HepG2 (cell line): ENCODE results near the gene RPTOR. TPM values are rescaled to one million over a fixed set of nuclear protein-coding genes. Genes with fewer than 3 reads are reported as not detected.

ENCODE experiments used
- ATAC-seq: fragments of 200-7000 bp; cut with Tn5 transposase; 3 replicates; pipeline ENCODE4 v1.9.1; 2020; ENCODE audit warnings: mild to moderate bottlenecking, moderate library complexity
- BruUV-seq: library from RNA; stranded (reverse); fragments of 400-500 nt; replicated peaks from 2 replicates; lab custom pipeline; 2021; lab: Mats Ljungman, UMichigan
- CTCF ChIA-PET: fragments of 300-600 bp; formaldehyde crosslinking; extraction: SDS; loops from one replicate; lab custom pipeline; 2021; ENCODE audit warnings: low total read pairs, inconsistent platforms, low intra/inter-chr PET ratio; lab: Yijun Ruan, JAX
- POLR2A ChIA-PET: fragments of 350-600 bp; sonication (Branson Sonifier 250); formaldehyde crosslinking; loops from one replicate; lab custom pipeline; 2020; ENCODE audit warnings: antibody characterized with exemption, inconsistent platforms; lab: Yijun Ruan, JAX
- DNase-seq: peaks from one replicate; pipeline ENCODE4 v3.0.0-alpha.2; 2015; ENCODE audit warnings: low spot score
- FAIRE-seq: peaks from 3 replicates; lab custom pipeline; 2011; peaks lifted over from hg19 to GRCh38; lab: Jason Lieb, UNC
- H2AFZ ChIP-seq: one replicate; pipeline ENCODE4 v1.6.1; 2011; ENCODE audit warnings: low read length, inconsistent platforms
- H3K27ac ChIP-seq: fragments of 300-600 bp; 3 replicates; pipeline ENCODE4 v1.8.0; 2011; ENCODE audit warnings: mixed run types, mild to moderate bottlenecking, mixed read lengths, low read length, inconsistent platforms; ENCODE audit not compliant: insufficient read depth; ENCODE audit errors: extremely low read length
- H3K27me3 ChIP-seq, 2 experiments: fragments of 200-600 bp in 1 of 2; 2 replicates in 1 of 2; 3 replicates in 1 of 2; pipeline versions ENCODE4 v1.6.0 to v1.8.0; 2011; ENCODE audit warnings: low read length in 2 of 2, mild to moderate bottlenecking in 2 of 2, moderate library complexity in 2 of 2, inconsistent platforms in 1 of 2; ENCODE audit not compliant: insufficient read depth in 2 of 2, control insufficient read depth in 1 of 2
- H3K36me3 ChIP-seq, 2 experiments: fragments of 200-600 bp in 1 of 2; replicated peaks in 1 of 2; 2 replicates in 1 of 2; 3 replicates in 1 of 2; pipeline versions ENCODE4 v1.5.1 to v1.8.0; 2011; ENCODE audit warnings: low read length in 2 of 2, inconsistent platforms in 1 of 2; ENCODE audit not compliant: insufficient read depth in 2 of 2, control insufficient read depth in 1 of 2
- H3K4me1 ChIP-seq: 2 replicates; pipeline ENCODE4 v1.5.1; 2012; ENCODE audit warnings: low read length, inconsistent platforms; ENCODE audit not compliant: insufficient read depth
- H3K4me2 ChIP-seq: 2 replicates; pipeline ENCODE4 v1.6.0; 2011; ENCODE audit warnings: low read depth, low read length, inconsistent platforms
- H3K4me3 ChIP-seq, 3 experiments: fragments of 200-600 bp in 1 of 3; sonication (generic), shearing (Covaris generic) in 1 of 3; replicated peaks in 1 of 3; 2 replicates each; pipeline ENCODE4 v1.5.1; 2011 to 2016; ENCODE audit warnings: low read length in 3 of 3, inconsistent platforms in 2 of 3, low read depth in 2 of 3, mild to moderate bottlenecking in 2 of 3, control low read depth in 1 of 3, mixed read lengths in 1 of 3; ENCODE audit not compliant: insufficient read depth in 1 of 3
- H3K79me2 ChIP-seq: one replicate; pipeline ENCODE4 v1.6.1; 2011; ENCODE audit warnings: low read length, inconsistent platforms; ENCODE audit not compliant: insufficient read depth
- H3K9ac ChIP-seq: 2 replicates; pipeline ENCODE4 v1.6.0; 2011; ENCODE audit warnings: mild to moderate bottlenecking, low read depth, low read length, inconsistent platforms; ENCODE audit not compliant: insufficient read depth
- H3K9me3 ChIP-seq: 2 replicates; pipeline ENCODE4 v1.5.1; 2012; ENCODE audit warnings: mild to moderate bottlenecking, low read length
- H4K20me1 ChIP-seq: 2 replicates; pipeline ENCODE4 v1.6.0; 2011; ENCODE audit warnings: inconsistent platforms, mild to moderate bottlenecking, low read length, moderate library complexity; ENCODE audit not compliant: insufficient read depth
- BRCA1 ChIP-seq: sonication (generic); formaldehyde crosslinking; IDR thresholded peaks from 2 replicates; pipeline ENCODE4 v1.4.0; 2020; ENCODE audit warnings: missing genetic modification reagents
- RORA ChIP-seq: sonication (generic); formaldehyde crosslinking; IDR thresholded peaks from 2 replicates; pipeline ENCODE4 v1.5.0; 2020; ENCODE audit warnings: mild to moderate bottlenecking, missing genetic modification reagents, moderate library complexity
- SALL2 ChIP-seq: sonication (generic); formaldehyde crosslinking; IDR thresholded peaks from 2 replicates; pipeline ENCODE4 v1.8.1; 2023; ENCODE audit warnings: mild to moderate bottlenecking, missing genetic modification reagents, inconsistent platforms
- SAP130 ChIP-seq: IDR thresholded peaks from 2 replicates; pipeline ENCODE4 v1.6.1; 2016; ENCODE audit warnings: low read depth
- TAF15 ChIP-seq: fragments of 200-400 bp; formaldehyde crosslinking; IDR thresholded peaks from one replicate; pipeline ENCODE4 v1.6.1; 2018; ENCODE audit warnings: mild to moderate bottlenecking, low read depth, low read length; ENCODE audit not compliant: poor library complexity, severe bottlenecking
- ZNF143 ChIP-seq: sonication (generic); formaldehyde crosslinking; IDR thresholded peaks from 2 replicates; pipeline ENCODE4 v1.4.0; 2020; ENCODE audit warnings: missing genetic modification reagents
- ZNF468 ChIP-seq: sonication (generic); formaldehyde crosslinking; IDR thresholded peaks from 2 replicates; pipeline ENCODE4 v1.8.0; 2022; ENCODE audit warnings: mild to moderate bottlenecking, moderate library complexity, missing genetic modification reagents
- ZNF737 ChIP-seq: sonication (generic); formaldehyde crosslinking; IDR thresholded peaks from 2 replicates; pipeline ENCODE4 v1.5.0; 2020; ENCODE audit warnings: missing genetic modification reagents, mild to moderate bottlenecking, borderline replicate concordance
- WGBS: methylation state at CpG from one replicate; pipeline ENCODE4 v1.1.6; 2017; ENCODE audit warnings: low lambda C conversion rate; 5-methylcytosine and 5-hydroxymethylcytosine counted together
- in situ Hi-C: cut with HindIII; loops from 2 replicates; pipeline ENCODE4 v1.10.0; 2017; ENCODE audit warnings: low pct_unique_long_range_greater_than_20kb; ENCODE audit not compliant: extremely low pct_ligation_motif_present
- intact Hi-C: fragments of 100-400 bp; cut with micrococcal nuclease; formaldehyde crosslinking; loops from one replicate; pipeline ENCODE4 v1.10.0; 2022; ENCODE audit not compliant: unreplicated experiment
- polyA plus RNA-seq, 8 experiments: library from polyadenylated mRNA; depleted of rRNA in 3 of 8; stranded (reverse) in 7 of 8; unstranded in 1 of 8; fragments of >200 nt; fragmentation: Illumina TruSeq in 4 of 8; extraction: Trizol in 4 of 8; gene quantifications; 2 replicates each; pipeline versions ENCODE4 v1.2.1 to v1.2.3, GENCODE V29; 2011 to 2016; ENCODE audit warnings: low read depth in 4 of 8, missing spikeins in 1 of 8, mixed read lengths in 1 of 8; ENCODE audit not compliant: insufficient read depth in 1 of 8
- total RNA-seq, 5 experiments: library from RNA; depleted of rRNA; stranded (reverse); fragments of >200 nt; fragmentation: Illumina TruSeq; extraction: Trizol; gene quantifications; 2 replicates each; pipeline ENCODE4 v1.2.3, GENCODE V29; 2016; ENCODE audit warnings: low read depth in 1 of 5
- TF ChIP-seq, protein P1 (sequence below): sonication (generic); formaldehyde crosslinking; IDR thresholded peaks from 2 replicates; pipeline ENCODE4 v1.5.1; 2020; ENCODE audit warnings: mild to moderate bottlenecking, missing genetic modification reagents, borderline replicate concordance
- TF ChIP-seq, protein P2 (sequence below): IDR thresholded peaks from 2 replicates; pipeline ENCODE4 v1.6.1; 2016; ENCODE audit warnings: missing compliant biosample characterization, missing genetic modification reagents, borderline replicate concordance
- TF ChIP-seq, protein P3 (sequence below): sonication (generic); formaldehyde crosslinking; IDR thresholded peaks from 2 replicates; pipeline ENCODE4 v1.4.0; 2020; ENCODE audit warnings: mild to moderate bottlenecking, missing genetic modification reagents, borderline replicate concordance

Gene RPTOR
- total and polyA plus RNA-seq, 2 of the 13 experiments (the other 11 are each of a cell fraction or from before 2014, with no cell fraction given), result 6.6 to 25.3 TPM

DNA sequence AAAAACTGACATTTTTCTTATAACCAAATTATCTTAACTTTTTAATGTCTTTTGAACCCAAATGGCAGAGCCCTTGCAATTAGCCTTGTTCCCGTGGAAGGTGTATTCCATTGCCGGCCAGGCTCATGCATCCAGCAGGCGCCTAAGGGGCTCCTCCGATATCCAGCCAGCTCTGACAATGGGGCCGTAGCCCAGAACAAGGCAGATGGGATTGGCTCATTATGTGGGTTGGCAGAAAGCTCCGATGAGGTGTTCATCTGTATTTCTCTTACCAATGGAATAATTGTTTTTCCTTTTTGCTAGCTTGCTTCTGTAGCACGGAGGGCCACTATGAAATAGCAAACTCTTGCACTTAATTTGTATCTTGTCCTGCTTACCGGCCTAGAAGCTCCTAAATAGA is 238.8 kb downstream of the RPTOR start:
- no peak for TF ChIP-seq ZNF737 (CRISPR knock-in tag)
- TF ChIP-seq RORA (CRISPR knock-in tag), result no peak
- TF ChIP-seq, protein P1, sequence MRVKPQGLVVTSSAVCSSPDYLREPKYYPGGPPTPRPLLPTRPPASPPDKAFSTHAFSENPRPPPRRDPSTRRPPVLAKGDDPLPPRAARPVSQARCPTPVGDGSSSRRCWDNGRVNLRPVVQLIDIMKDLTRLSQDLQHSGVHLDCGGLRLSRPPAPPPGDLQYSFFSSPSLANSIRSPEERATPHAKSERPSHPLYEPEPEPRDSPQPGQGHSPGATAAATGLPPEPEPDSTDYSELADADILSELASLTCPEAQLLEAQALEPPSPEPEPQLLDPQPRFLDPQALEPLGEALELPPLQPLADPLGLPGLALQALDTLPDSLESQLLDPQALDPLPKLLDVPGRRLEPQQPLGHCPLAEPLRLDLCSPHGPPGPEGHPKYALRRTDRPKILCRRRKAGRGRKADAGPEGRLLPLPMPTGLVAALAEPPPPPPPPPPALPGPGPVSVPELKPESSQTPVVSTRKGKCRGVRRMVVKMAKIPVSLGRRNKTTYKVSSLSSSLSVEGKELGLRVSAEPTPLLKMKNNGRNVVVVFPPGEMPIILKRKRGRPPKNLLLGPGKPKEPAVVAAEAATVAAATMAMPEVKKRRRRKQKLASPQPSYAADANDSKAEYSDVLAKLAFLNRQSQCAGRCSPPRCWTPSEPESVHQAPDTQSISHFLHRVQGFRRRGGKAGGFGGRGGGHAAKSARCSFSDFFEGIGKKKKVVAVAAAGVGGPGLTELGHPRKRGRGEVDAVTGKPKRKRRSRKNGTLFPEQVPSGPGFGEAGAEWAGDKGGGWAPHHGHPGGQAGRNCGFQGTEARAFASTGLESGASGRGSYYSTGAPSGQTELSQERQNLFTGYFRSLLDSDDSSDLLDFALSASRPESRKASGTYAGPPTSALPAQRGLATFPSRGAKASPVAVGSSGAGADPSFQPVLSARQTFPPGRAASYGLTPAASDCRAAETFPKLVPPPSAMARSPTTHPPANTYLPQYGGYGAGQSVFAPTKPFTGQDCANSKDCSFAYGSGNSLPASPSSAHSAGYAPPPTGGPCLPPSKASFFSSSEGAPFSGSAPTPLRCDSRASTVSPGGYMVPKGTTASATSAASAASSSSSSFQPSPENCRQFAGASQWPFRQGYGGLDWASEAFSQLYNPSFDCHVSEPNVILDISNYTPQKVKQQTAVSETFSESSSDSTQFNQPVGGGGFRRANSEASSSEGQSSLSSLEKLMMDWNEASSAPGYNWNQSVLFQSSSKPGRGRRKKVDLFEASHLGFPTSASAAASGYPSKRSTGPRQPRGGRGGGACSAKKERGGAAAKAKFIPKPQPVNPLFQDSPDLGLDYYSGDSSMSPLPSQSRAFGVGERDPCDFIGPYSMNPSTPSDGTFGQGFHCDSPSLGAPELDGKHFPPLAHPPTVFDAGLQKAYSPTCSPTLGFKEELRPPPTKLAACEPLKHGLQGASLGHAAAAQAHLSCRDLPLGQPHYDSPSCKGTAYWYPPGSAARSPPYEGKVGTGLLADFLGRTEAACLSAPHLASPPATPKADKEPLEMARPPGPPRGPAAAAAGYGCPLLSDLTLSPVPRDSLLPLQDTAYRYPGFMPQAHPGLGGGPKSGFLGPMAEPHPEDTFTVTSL (CRISPR knock-in tag), result no peak
- TF ChIP-seq SALL2 (CRISPR knock-in tag), result no peak
- no peak for TF ChIP-seq TAF15
- TF ChIP-seq ZNF143 (CRISPR knock-in tag), result no peak
- no peak for TF ChIP-seq BRCA1 (CRISPR knock-in tag)
- no peak for TF ChIP-seq SAP130 (CRISPR knock-in tag)
- TF ChIP-seq, protein P2, sequence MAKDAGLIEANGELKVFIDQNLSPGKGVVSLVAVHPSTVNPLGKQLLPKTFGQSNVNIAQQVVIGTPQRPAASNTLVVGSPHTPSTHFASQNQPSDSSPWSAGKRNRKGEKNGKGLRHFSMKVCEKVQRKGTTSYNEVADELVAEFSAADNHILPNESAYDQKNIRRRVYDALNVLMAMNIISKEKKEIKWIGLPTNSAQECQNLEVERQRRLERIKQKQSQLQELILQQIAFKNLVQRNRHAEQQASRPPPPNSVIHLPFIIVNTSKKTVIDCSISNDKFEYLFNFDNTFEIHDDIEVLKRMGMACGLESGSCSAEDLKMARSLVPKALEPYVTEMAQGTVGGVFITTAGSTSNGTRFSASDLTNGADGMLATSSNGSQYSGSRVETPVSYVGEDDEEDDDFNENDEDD, result no peak
- TF ChIP-seq, protein P3, sequence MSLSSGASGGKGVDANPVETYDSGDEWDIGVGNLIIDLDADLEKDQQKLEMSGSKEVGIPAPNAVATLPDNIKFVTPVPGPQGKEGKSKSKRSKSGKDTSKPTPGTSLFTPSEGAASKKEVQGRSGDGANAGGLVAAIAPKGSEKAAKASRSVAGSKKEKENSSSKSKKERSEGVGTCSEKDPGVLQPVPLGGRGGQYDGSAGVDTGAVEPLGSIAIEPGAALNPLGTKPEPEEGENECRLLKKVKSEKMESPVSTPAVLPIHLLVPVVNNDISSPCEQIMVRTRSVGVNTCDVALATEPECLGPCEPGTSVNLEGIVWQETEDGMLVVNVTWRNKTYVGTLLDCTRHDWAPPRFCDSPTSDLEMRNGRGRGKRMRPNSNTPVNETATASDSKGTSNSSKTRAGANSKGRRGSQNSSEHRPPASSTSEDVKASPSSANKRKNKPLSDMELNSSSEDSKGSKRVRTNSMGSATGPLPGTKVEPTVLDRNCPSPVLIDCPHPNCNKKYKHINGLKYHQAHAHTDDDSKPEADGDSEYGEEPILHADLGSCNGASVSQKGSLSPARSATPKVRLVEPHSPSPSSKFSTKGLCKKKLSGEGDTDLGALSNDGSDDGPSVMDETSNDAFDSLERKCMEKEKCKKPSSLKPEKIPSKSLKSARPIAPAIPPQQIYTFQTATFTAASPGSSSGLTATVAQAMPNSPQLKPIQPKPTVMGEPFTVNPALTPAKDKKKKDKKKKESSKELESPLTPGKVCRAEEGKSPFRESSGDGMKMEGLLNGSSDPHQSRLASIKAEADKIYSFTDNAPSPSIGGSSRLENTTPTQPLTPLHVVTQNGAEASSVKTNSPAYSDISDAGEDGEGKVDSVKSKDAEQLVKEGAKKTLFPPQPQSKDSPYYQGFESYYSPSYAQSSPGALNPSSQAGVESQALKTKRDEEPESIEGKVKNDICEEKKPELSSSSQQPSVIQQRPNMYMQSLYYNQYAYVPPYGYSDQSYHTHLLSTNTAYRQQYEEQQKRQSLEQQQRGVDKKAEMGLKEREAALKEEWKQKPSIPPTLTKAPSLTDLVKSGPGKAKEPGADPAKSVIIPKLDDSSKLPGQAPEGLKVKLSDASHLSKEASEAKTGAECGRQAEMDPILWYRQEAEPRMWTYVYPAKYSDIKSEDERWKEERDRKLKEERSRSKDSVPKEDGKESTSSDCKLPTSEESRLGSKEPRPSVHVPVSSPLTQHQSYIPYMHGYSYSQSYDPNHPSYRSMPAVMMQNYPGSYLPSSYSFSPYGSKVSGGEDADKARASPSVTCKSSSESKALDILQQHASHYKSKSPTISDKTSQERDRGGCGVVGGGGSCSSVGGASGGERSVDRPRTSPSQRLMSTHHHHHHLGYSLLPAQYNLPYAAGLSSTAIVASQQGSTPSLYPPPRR (CRISPR knock-in tag), result no peak
- TF ChIP-seq ZNF468 (CRISPR knock-in tag), result no peak
- BruUV-seq, result no TSS peak
- Histone ChIP-seq H3K9ac (no peak overlapping the region), H3K79me2 (no peaks in the 10 kb centered on the region), H3K27ac (no peak overlapping the region), H3K36me3 (peaks cover 0 to 5% of the 10 kb centered on the region in 2 experiments; a peak in 4 of 5 replicates), H3K27me3 (no peaks in the 10 kb centered on the region), H3K9me3 (no peaks in the 10 kb centered on the region), H3K4me3 (no peak overlapping the region), H4K20me1 (no peaks in the 10 kb centered on the region; the same call in 1 of the 2 replicates), H3K4me2 (no peak overlapping the region), H3K4me1 (no peaks in the 10 kb centered on the region), H2AFZ (no peak overlapping the region)
- ATAC-seq (no peak), DNase-seq (no peak), FAIRE-seq (no peak)
- in situ Hi-C loops, result no loop called here
- ChIA-PET CTCF (no interaction called here), POLR2A (no interaction called here)
- WGBS, result 97% methylated on average over 8 of the region's 8 CpGs
- intact Hi-C loops, result no loop called here
